Measurements from ENCODE around the gene SLC24A4.

Gene SLC24A4

GRCh38 chr14:92492258-92492657 is 169.3 kb downstream of the SLC24A4 start:
- Histone ChIP-seq H3K4me1 (ENCODE audit: insufficient read depth, low read length, poor library complexity, severe bottlenecking) (peaks cover 15% of the 10 kb centered on the region), H4K20me1 (ENCODE audit: insufficient read depth, low read length, poor library complexity, severe bottlenecking) (no peaks in the 10 kb centered on the region), H3K9me3 (ENCODE audit: insufficient read depth, low read depth, low read length) (no peaks in the 10 kb centered on the region), H3K4me3 (ENCODE audit: low read length, poor library complexity, severe bottlenecking) (no peak overlapping the region), H3K79me2 (ENCODE audit: insufficient read depth, low read length) (no peaks in the 10 kb centered on the region), H3K4me2 (ENCODE audit: low read depth, low read length, poor library complexity, severe bottlenecking) (no peak overlapping the region), H3K36me3 (ENCODE audit: insufficient read depth, low read length) (no peaks in the 10 kb centered on the region), H3F3A (ENCODE audit: low read depth) (no peaks in the 10 kb centered on the region), H2AFZ (ENCODE audit: low read length) (no peak overlapping the region), H3K9me2 (replicated peaks; ENCODE audit: low read depth, low read length) (no peaks in the 10 kb centered on the region), H3K27me3 (ENCODE audit: insufficient read depth, low read length, poor library complexity, severe bottlenecking) (no peaks in the 10 kb centered on the region), H3K9ac (ENCODE audit: low read depth, low read length, poor library complexity, severe bottlenecking) (no peak overlapping the region)
- no peak for TF ChIP-seq EZH2phosphoT487 (IDR thresholded peaks at IDR 0.05; ENCODE audit: borderline replicate concordance)
- no peak for TF ChIP-seq CTCF (conservative IDR thresholded peaks at IDR 0.05; ENCODE audit: low read length)

GRCh38 chr14:92493024-92493423 is 170.1 kb downstream of the SLC24A4 start:
- Histone ChIP-seq H3K36me3 (ENCODE audit: insufficient read depth, low read length) (no peaks in the 10 kb centered on the region), H3K9me2 (replicated peaks; ENCODE audit: low read depth, low read length) (no peaks in the 10 kb centered on the region), H2AFZ (ENCODE audit: low read length) (no peak overlapping the region), H3K4me3 (ENCODE audit: low read length, poor library complexity, severe bottlenecking) (no peak overlapping the region), H4K20me1 (ENCODE audit: insufficient read depth, low read length, poor library complexity, severe bottlenecking) (no peaks in the 10 kb centered on the region), H3K79me2 (ENCODE audit: insufficient read depth, low read length) (no peaks in the 10 kb centered on the region), H3F3A (ENCODE audit: low read depth) (no peaks in the 10 kb centered on the region), H3K27me3 (ENCODE audit: insufficient read depth, low read length, poor library complexity, severe bottlenecking) (no peaks in the 10 kb centered on the region), H3K4me1 (ENCODE audit: insufficient read depth, low read length, poor library complexity, severe bottlenecking) (peaks cover 13% of the 10 kb centered on the region), H3K9me3 (ENCODE audit: insufficient read depth, low read depth, low read length) (no peaks in the 10 kb centered on the region), H3K4me2 (ENCODE audit: low read depth, low read length, poor library complexity, severe bottlenecking) (no peak overlapping the region), H3K9ac (ENCODE audit: low read depth, low read length, poor library complexity, severe bottlenecking) (no peak overlapping the region)
- TF ChIP-seq CTCF (conservative IDR thresholded peaks at IDR 0.05; ENCODE audit: low read length) (no peak), EZH2phosphoT487 (IDR thresholded peaks at IDR 0.05; ENCODE audit: borderline replicate concordance) (no peak)

- no peak overlapping the region for H2AFZ ChIP-seq (ENCODE audit: low read length)
- no peaks in the 10 kb centered on the region for H3K36me3 ChIP-seq (ENCODE audit: insufficient read depth, low read length)
- H3K9me2 ChIP-seq (replicated peaks; ENCODE audit: low read depth, low read length), result no peaks in the 10 kb centered on the region
- no peaks in the 10 kb centered on the region for H3K9me3 ChIP-seq (ENCODE audit: insufficient read depth, low read depth, low read length)
- no peak overlapping the region for H3K4me3 ChIP-seq (ENCODE audit: low read length, poor library complexity, severe bottlenecking)
- no peak overlapping the region for H3K4me2 ChIP-seq (ENCODE audit: low read depth, low read length, poor library complexity, severe bottlenecking)
- peaks cover 13% of the 10 kb centered on the region for H3K4me1 ChIP-seq (ENCODE audit: insufficient read depth, low read length, poor library complexity, severe bottlenecking)
- H3K79me2 ChIP-seq (ENCODE audit: insufficient read depth, low read length), result no peaks in the 10 kb centered on the region
- H3K27me3 ChIP-seq (ENCODE audit: insufficient read depth, low read length, poor library complexity, severe bottlenecking), result no peaks in the 10 kb centered on the region
- H3K9ac ChIP-seq (ENCODE audit: low read depth, low read length, poor library complexity, severe bottlenecking), result no peak overlapping the region
- TF ChIP-seq EZH2phosphoT487 (IDR thresholded peaks at IDR 0.05; ENCODE audit: borderline replicate concordance) (no peak), CTCF (conservative IDR thresholded peaks at IDR 0.05; ENCODE audit: low read length) (no peak)
- no peaks in the 10 kb centered on the region for H3F3A ChIP-seq (ENCODE audit: low read depth)
- H4K20me1 ChIP-seq (ENCODE audit: insufficient read depth, low read length, poor library complexity, severe bottlenecking), result no peaks in the 10 kb centered on the region
Measured at GRCh38 chr14:92493492-92493891, 170.5 kb downstream of the SLC24A4 start.
